ENCODE measurements around the gene SALL1.

Gene SALL1

GRCh38 chr16:51155820-51156806, 5.0 kb upstream of the SALL1 start:
- DNase-seq = no peak

- no peak for DNase-seq
These were observed 4.1 kb upstream of the SALL1 start for GRCh38 chr16:51155199-51155607.

GRCh38 chr16:51154271-51155171, 3.5 kb upstream of the SALL1 start:
- DNase-seq = no peak

- no peak for DNase-seq
These were observed 2.5 kb upstream of the SALL1 start for GRCh38 chr16:51153577-51154031.

GRCh38 chr16:51152691-51153576, 1.9 kb upstream of the SALL1 start:
- DNase-seq = no peak

- DNase-seq = no peak
These were observed 1.0 kb upstream of the SALL1 start for GRCh38 chr16:51151961-51152663.

- no peak for DNase-seq
These were observed 428 bp upstream of the SALL1 start for GRCh38 chr16:51151435-51151960.

- no peak for DNase-seq
These were observed 744 bp downstream of the SALL1 start for GRCh38 chr16:51150165-51150887.

GRCh38 chr16:51149721-51150164, 1.3 kb downstream of the SALL1 start:
- DNase-seq = no peak

- DNase-seq = no peak
These were observed 1.8 kb downstream of the SALL1 start for GRCh38 chr16:51149251-51149661.

- DNase-seq = no peak
These were observed 2.3 kb downstream of the SALL1 start for GRCh38 chr16:51148678-51149228.

- no peak for DNase-seq
These were observed 3.0 kb downstream of the SALL1 start for GRCh38 chr16:51147776-51148677.

GRCh38 chr16:51146256-51146924, 4.7 kb downstream of the SALL1 start:
- no peak for DNase-seq

- no peak for DNase-seq
These were observed 6.9 kb downstream of the SALL1 start for GRCh38 chr16:51144203-51144602.

- no peak for DNase-seq
These were observed 7.7 kb downstream of the SALL1 start for GRCh38 chr16:51143196-51143977.

GRCh38 chr16:51141541-51141940, 9.5 kb downstream of the SALL1 start:
- no peak for DNase-seq

GRCh38 chr16:51141106-51141505, 10.0 kb downstream of the SALL1 start:
- DNase-seq = no peak

GRCh38 chr16:51140112-51140511, 11.0 kb downstream of the SALL1 start:
- DNase-seq = no peak
